CD4-positive, alpha-beta T cell treated with Interleukin-21 for 1 hour (primary cell): ENCODE results near the gene PC.
"Not testable (repeated sequence)": the region's sequence is repeated elsewhere in the genome, so short reads cannot be mapped to it uniquely, and the experiment has no call there.

Experiments
- DNase-seq: peaks from one replicate; pipeline ENCODE4 v3.0.0-alpha.2; 2020

The PC gene

GRCh38 chr11:66834539-66834845 lies 123.7 kb downstream of the PC start:
- DNase-seq = no peak

GRCh38 chr11:66824573-66824972 lies 133.6 kb downstream of the PC start:
- DNase-seq = not testable (repeated sequence)

GRCh38 chr11:66823700-66824099 lies 134.5 kb downstream of the PC start:
- no peak for DNase-seq

GRCh38 chr11:66820901-66821300 lies 137.3 kb downstream of the PC start:
- no peak for DNase-seq

GRCh38 chr11:66820381-66820780 lies 137.8 kb downstream of the PC start:
- no peak for DNase-seq

GRCh38 chr11:66818231-66818955 lies 139.8 kb downstream of the PC start:
- no peak for DNase-seq

GRCh38 chr11:66815646-66816045 lies 142.5 kb downstream of the PC start:
- DNase-seq = no peak

GRCh38 chr11:66814678-66815077 lies 143.5 kb downstream of the PC start:
- DNase-seq = no peak

- no peak for DNase-seq
Measured at GRCh38 chr11:66810576-66811185, 147.5 kb downstream of the PC start.

GRCh38 chr11:66809592-66809991 lies 148.6 kb downstream of the PC start:
- no peak for DNase-seq

GRCh38 chr11:66800720-66801428 lies 157.3 kb downstream of the PC start:
- no peak for DNase-seq

- DNase-seq = not testable (repeated sequence)
Measured at GRCh38 chr11:66799815-66800214, 158.4 kb downstream of the PC start.
